Trophoblast cell (in vitro differentiated cells and primary cell): Measurements from ENCODE around the gene HK2.
"Not testable (repeated sequence)": the region's sequence is repeated elsewhere in the genome, so short reads cannot be mapped to it uniquely, and the experiment has no call there.

Experiments used
- DNase-seq, 2 donors: peaks; one replicate each; pipeline ENCODE4 v3.0.0-alpha.2; 2016
- H2AFZ ChIP-seq: 2 replicates; pipeline ENCODE4 v1.6.1; 2013; ENCODE audit warnings: low read length, moderate library complexity, mild to moderate bottlenecking; ENCODE audit not compliant: insufficient read depth, poor library complexity
- H2AK5ac ChIP-seq: 2 replicates; pipeline ENCODE4 v1.6.1; 2013; ENCODE audit warnings: mild to moderate bottlenecking, low read length
- H2BK120ac ChIP-seq: 2 replicates; pipeline ENCODE4 v1.6.1; 2013; ENCODE audit warnings: low read length, mild to moderate bottlenecking, moderate library complexity; ENCODE audit not compliant: insufficient read depth, poor library complexity
- H2BK12ac ChIP-seq: 2 replicates; pipeline ENCODE4 v1.6.1; 2013; ENCODE audit warnings: mild to moderate bottlenecking, low read length, moderate library complexity
- H2BK5ac ChIP-seq: 2 replicates; pipeline ENCODE4 v1.6.1; 2013; ENCODE audit warnings: low read length, low read depth, moderate library complexity, mild to moderate bottlenecking; ENCODE audit not compliant: poor library complexity
- H3K14ac ChIP-seq: 2 replicates; pipeline ENCODE4 v1.6.1; 2013; ENCODE audit warnings: mild to moderate bottlenecking, low read length
- H3K18ac ChIP-seq: 2 replicates; pipeline ENCODE4 v1.6.1; 2013; ENCODE audit warnings: mild to moderate bottlenecking, low read length
- H3K23ac ChIP-seq: 2 replicates; pipeline ENCODE4 v1.6.1; 2013; ENCODE audit warnings: low read length
- H3K27ac ChIP-seq: 2 replicates; pipeline ENCODE4 v1.5.1; 2013; ENCODE audit warnings: low read depth, mild to moderate bottlenecking, inconsistent platforms, low read length, moderate library complexity
- H3K27me3 ChIP-seq: 2 replicates; pipeline ENCODE4 v1.6.1; 2013; ENCODE audit warnings: inconsistent platforms, mild to moderate bottlenecking, low read length, moderate library complexity; ENCODE audit not compliant: insufficient read depth
- H3K36me3 ChIP-seq, 2 experiments: 1 replicate in 1 of 2; 2 replicates in 1 of 2; pipeline ENCODE4 v1.6.1; 2013; ENCODE audit warnings: low read length in 2 of 2, mild to moderate bottlenecking in 2 of 2, moderate library complexity in 1 of 2; ENCODE audit not compliant: insufficient read depth in 2 of 2, control insufficient read depth in 1 of 2
- H3K4ac ChIP-seq: 2 replicates; pipeline ENCODE4 v1.6.1; 2013; ENCODE audit warnings: low read depth, mild to moderate bottlenecking, low read length, moderate library complexity
- H3K4me1 ChIP-seq, 2 experiments: 1 replicate in 1 of 2; 2 replicates in 1 of 2; pipeline ENCODE4 v1.6.1; 2013; ENCODE audit warnings: low read length in 2 of 2, mild to moderate bottlenecking in 2 of 2, moderate library complexity in 1 of 2; ENCODE audit not compliant: insufficient read depth in 2 of 2, control insufficient read depth in 1 of 2
- H3K4me2 ChIP-seq: 2 replicates; pipeline ENCODE4 v1.6.1; 2013; ENCODE audit warnings: inconsistent platforms, mild to moderate bottlenecking, low read length, moderate library complexity
- H3K4me3 ChIP-seq: 2 replicates; pipeline ENCODE4 v1.5.1; 2013; ENCODE audit warnings: mild to moderate bottlenecking, low read depth, low read length, inconsistent platforms
- H3K79me1 ChIP-seq: one replicate; pipeline ENCODE4 v1.6.1; 2013; ENCODE audit warnings: low read length
- H3K79me2 ChIP-seq: 2 replicates; pipeline ENCODE4 v1.6.1; 2013; ENCODE audit warnings: low read length, mild to moderate bottlenecking; ENCODE audit not compliant: control insufficient read depth, insufficient read depth, poor library complexity
- H3K9ac ChIP-seq: 2 replicates; pipeline ENCODE4 v1.6.1; 2013; ENCODE audit warnings: mild to moderate bottlenecking, low read length
- H3K9me3 ChIP-seq: 2 replicates; pipeline ENCODE4 v1.6.1; 2013; ENCODE audit warnings: low read depth, mild to moderate bottlenecking, control low read depth, inconsistent platforms, low read length; ENCODE audit not compliant: insufficient read depth
- H4K12ac ChIP-seq: 2 replicates; pipeline ENCODE4 v1.6.1; 2013; ENCODE audit warnings: low read depth, mild to moderate bottlenecking, low read length, moderate library complexity
- H4K8ac ChIP-seq: 2 replicates; pipeline ENCODE4 v1.6.1; 2013; ENCODE audit warnings: low read depth, mild to moderate bottlenecking, low read length, moderate library complexity
- H4K91ac ChIP-seq: one replicate; pipeline ENCODE4 v1.6.1; 2013; ENCODE audit warnings: low read depth, mild to moderate bottlenecking, low read length, moderate library complexity
- WGBS: extraction: QIAGEN DNeasy Blood & Tissue Kit; methylation state at CpG from one replicate; pipeline ENCODE4 v1.1.7; 2013; ENCODE audit warnings: missing lambda C conversion rate; ENCODE audit not compliant: insufficient read length, insufficient coverage; ENCODE audit errors: extremely low coverage; 5-methylcytosine and 5-hydroxymethylcytosine counted together

Gene HK2

GRCh38 chr2:74900225-74900624 lies 66.3 kb downstream of the HK2 start:
- H4K8ac ChIP-seq, H4K12ac ChIP-seq, H2BK5ac ChIP-seq, H3K18ac ChIP-seq, H3K4me1 ChIP-seq, H3K9me3 ChIP-seq, H2BK120ac ChIP-seq, H2AK5ac ChIP-seq, H3K4me2 ChIP-seq, H3K79me2 ChIP-seq, H2BK12ac ChIP-seq, H2AFZ ChIP-seq, H3K4ac ChIP-seq, H3K23ac ChIP-seq, H3K9ac ChIP-seq, H3K27me3 ChIP-seq, H3K14ac ChIP-seq, H4K91ac ChIP-seq, H3K27ac ChIP-seq, H3K4me3 ChIP-seq, H3K79me1 ChIP-seq, H3K36me3 ChIP-seq: not testable (repeated sequence)
- WGBS, result no CpG with 5 or more reads among the region's 2 CpGs
- DNase-seq, result peak; percentile 61 to 76

- H3K14ac ChIP-seq, result no peak overlapping the region
- no peak overlapping the region for H2BK12ac ChIP-seq
- peaks cover 3% of the 10 kb centered on the region for H3K9me3 ChIP-seq
- H2AFZ ChIP-seq, result no peak overlapping the region
- H3K4ac ChIP-seq, result no peak overlapping the region
- H2AK5ac ChIP-seq, result no peak overlapping the region
- no peak overlapping the region for H3K9ac ChIP-seq
- H2BK5ac ChIP-seq, result no peak overlapping the region
- H4K8ac ChIP-seq, result no peak overlapping the region
- no peak overlapping the region for H4K12ac ChIP-seq
- H3K79me1 ChIP-seq, result no peaks in the 10 kb centered on the region
- H4K91ac ChIP-seq, result no peak overlapping the region
- H3K4me1 ChIP-seq, result peaks cover 0 to 2% of the 10 kb centered on the region in 2 experiments
- H3K27me3 ChIP-seq, result no peaks in the 10 kb centered on the region
- H3K4me2 ChIP-seq, result no peak overlapping the region
- no peaks in the 10 kb centered on the region for H3K79me2 ChIP-seq
- H3K18ac ChIP-seq, result no peak overlapping the region
- no peak for DNase-seq
- H2BK120ac ChIP-seq, result no peak overlapping the region
- H3K36me3 ChIP-seq, result no peaks in the 10 kb centered on the region
- H3K23ac ChIP-seq, result no peak overlapping the region
- H3K27ac ChIP-seq, result no peak overlapping the region
- WGBS, result no CpG with 5 or more reads among the region's 3 CpGs
- H3K4me3 ChIP-seq, result no peak overlapping the region
Measured at GRCh38 chr2:74902281-74902860, 68.4 kb downstream of the HK2 start.

- Histone ChIP-seq H2AK5ac (no peak overlapping the region), H3K14ac (no peak overlapping the region), H3K18ac (no peak overlapping the region), H3K79me2 (no peaks in the 10 kb centered on the region), H3K79me1 (no peaks in the 10 kb centered on the region), H4K91ac (no peak overlapping the region), H4K8ac (no peak overlapping the region), H3K4me2 (no peak overlapping the region), H3K27ac (no peak overlapping the region), H3K9ac (no peak overlapping the region), H3K4me3 (no peak overlapping the region), H2BK5ac (no peak overlapping the region), H2BK12ac (no peak overlapping the region), H3K23ac (no peak overlapping the region), H3K36me3 (no peaks in the 10 kb centered on the region), H4K12ac (no peak overlapping the region), H3K9me3 (no peaks in the 10 kb centered on the region), H3K4ac (no peak overlapping the region), H2AFZ (no peak overlapping the region), H3K4me1 (no peaks in the 10 kb centered on the region), H3K27me3 (no peaks in the 10 kb centered on the region), H2BK120ac (no peak overlapping the region)
- no peak for DNase-seq
- no CpG with 5 or more reads among the region's 5 CpGs for WGBS
Measured at GRCh38 chr2:74906395-74906794, 72.5 kb downstream of the HK2 start.

GRCh38 chr2:74907560-74907959 lies 73.6 kb downstream of the HK2 start:
- not testable (repeated sequence) for H3K9ac ChIP-seq, H3K79me1 ChIP-seq, H3K27me3 ChIP-seq, H3K4me1 ChIP-seq, H3K79me2 ChIP-seq, H2BK12ac ChIP-seq, H4K12ac ChIP-seq, H3K18ac ChIP-seq, H2AFZ ChIP-seq, H3K27ac ChIP-seq, H2AK5ac ChIP-seq, H3K14ac ChIP-seq, H3K4me3 ChIP-seq, H3K9me3 ChIP-seq, DNase-seq, H2BK120ac ChIP-seq, H3K4ac ChIP-seq, H4K8ac ChIP-seq, H2BK5ac ChIP-seq, H3K4me2 ChIP-seq, H3K23ac ChIP-seq, H3K36me3 ChIP-seq, H4K91ac ChIP-seq
- no CpG with 5 or more reads among the region's 5 CpGs for WGBS
